Panc1 (cell line): Measurements from ENCODE around the gene USP6NL. TPM values are rescaled to one million over a fixed set of nuclear protein-coding genes. Genes with fewer than 3 reads are reported as not detected.

ENCODE experiments used
- ATAC-seq: fragments of 200-7000 bp; cut with Tn5 transposase; 2 replicates; pipeline ENCODE4 v1.9.1; 2020; ENCODE audit warnings: mild to moderate bottlenecking, moderate library complexity
- Bru-seq: library from RNA; stranded (reverse); fragments of 400-500 nt; gene quantifications from one replicate; lab custom pipeline; 2021; lab: Mats Ljungman, UMichigan
- BruChase-seq, 2 experiments: library from RNA; stranded (reverse); fragments of 400-500 nt; gene quantifications; one replicate each; lab custom pipeline; 2021; lab: Mats Ljungman, UMichigan
- BruUV-seq: library from RNA; stranded (reverse); fragments of 400-500 nt; replicated peaks from 2 replicates; lab custom pipeline; 2021; lab: Mats Ljungman, UMichigan
- CTCF ChIA-PET: fragments of 300-600 bp; sonication (Branson Sonifier 250); formaldehyde crosslinking; loops from one replicate; lab custom pipeline; 2022; ENCODE audit warnings: antibody characterized with exemption; lab: Charles Lee
- POLR2A ChIA-PET: fragments of 300-600 bp; sonication (Branson Sonifier 250); formaldehyde crosslinking; loops from one replicate; lab custom pipeline; 2022; ENCODE audit warnings: antibody characterized with exemption; lab: Charles Lee
- DNase-seq: peaks from one replicate; pipeline ENCODE4 v3.0.0-alpha.2; 2010; ENCODE audit warnings: low read depth, low spot score
- H3K27ac ChIP-seq: 2 replicates; pipeline ENCODE4 v1.5.1; 2011; ENCODE audit warnings: mild to moderate bottlenecking, low read length, inconsistent platforms
- H3K27me3 ChIP-seq: fragments of 200-500 bp; sonication (Bioruptor generic); 2 replicates; pipeline ENCODE4 v1.6.0; 2014; ENCODE audit warnings: low read length, inconsistent platforms; ENCODE audit not compliant: control insufficient read depth, insufficient read depth
- H3K36me3 ChIP-seq: fragments of 200-500 bp; sonication (Bioruptor generic); 2 replicates; pipeline ENCODE4 v1.5.1; 2014; ENCODE audit warnings: inconsistent platforms, mild to moderate bottlenecking, low read length, moderate library complexity; ENCODE audit not compliant: control insufficient read depth, insufficient read depth
- H3K4me1 ChIP-seq: 2 replicates; pipeline ENCODE4 v1.5.1; 2011; ENCODE audit warnings: inconsistent platforms, mild to moderate bottlenecking, low read length, moderate library complexity; ENCODE audit not compliant: control insufficient read depth, insufficient read depth
- H3K4me3 ChIP-seq, 2 experiments: 2 replicates each; pipeline ENCODE4 v1.5.1; 2011 to 2012; ENCODE audit warnings: low read depth in 2 of 2, low read length in 2 of 2, mild to moderate bottlenecking in 2 of 2, inconsistent platforms in 1 of 2, moderate library complexity in 1 of 2
- H3K9me3 ChIP-seq: fragments of 200-500 bp; sonication (Bioruptor generic); 2 replicates; pipeline ENCODE4 v1.5.1; 2014; ENCODE audit warnings: low read depth, mild to moderate bottlenecking, inconsistent platforms, low read length, moderate library complexity; ENCODE audit not compliant: control insufficient read depth, insufficient read depth
- POLR2AphosphoS5 ChIP-seq: IDR thresholded peaks from 2 replicates; pipeline ENCODE4 v1.6.1; 2012; ENCODE audit warnings: mild to moderate bottlenecking, low read depth, low read length, moderate library complexity
- SIN3A ChIP-seq: IDR thresholded peaks from 2 replicates; pipeline ENCODE4 v1.6.1; 2012; ENCODE audit warnings: low read depth, mild to moderate bottlenecking, low read length, moderate library complexity, borderline replicate concordance; ENCODE audit not compliant: insufficient read depth
- TCF7L2 ChIP-seq: IDR thresholded peaks from 2 replicates; pipeline ENCODE4 v1.6.1; 2011; ENCODE audit warnings: mild to moderate bottlenecking, low read depth, low read length, inconsistent platforms
- in situ Hi-C: cut with HindIII; loops from 2 replicates; pipeline ENCODE4 v1.10.0; 2016; ENCODE audit warnings: low sequenced_read_pairs, low pct_unique_long_range_greater_than_20kb
- intact Hi-C: fragments of 100-400 bp; cut with micrococcal nuclease; formaldehyde crosslinking; loops from one replicate; pipeline ENCODE4 v1.10.0; 2022; ENCODE audit not compliant: unreplicated experiment
- long read RNA-seq: library from polyadenylated mRNA; unstranded; transcript quantifications from one replicate; pipeline ENCODE4 v2.0.0, GENCODE V29; 2021; ENCODE audit not compliant: unreplicated experiment
- polyA plus RNA-seq: library from polyadenylated mRNA; unstranded; fragments of >200 nt; gene quantifications from one replicate; pipeline ENCODE4 v1.2.1, GENCODE V29; 2012; ENCODE audit warnings: missing spikeins; ENCODE audit not compliant: insufficient read length
- total RNA-seq: library from RNA; stranded (reverse); gene quantifications from one replicate; pipeline ENCODE4 v1.2.1, GENCODE V29; 2021; ENCODE audit not compliant: unreplicated experiment
- TF ChIP-seq, protein P1 (sequence below): fragments of 450-650 bp; IDR thresholded peaks from 2 replicates; pipeline ENCODE4 v1.5.1; 2017; ENCODE audit warnings: mild to moderate bottlenecking
- TF ChIP-seq, protein P2 (sequence below), 2 experiments: IDR thresholded peaks; 2 replicates each; pipeline ENCODE4 v1.6.1; 2011 to 2012; ENCODE audit warnings: low read depth in 2 of 2, control low read depth in 1 of 2, low read length in 1 of 2, mild to moderate bottlenecking in 1 of 2, moderate library complexity in 1 of 2; ENCODE audit not compliant: insufficient read depth in 1 of 2

The USP6NL gene
- total RNA-seq (13.9 TPM), Bru-seq, nascent RNA (percentile 81 among the genes with signal in this experiment), BruChase-seq, experiment 1, labeled RNA remaining after a 2-hour chase (percentile 64 among the genes with signal in this experiment), BruChase-seq, experiment 2, labeled RNA remaining after a 6-hour chase (percentile 58 among the genes with signal in this experiment)
- 7.0 TPM for polyA plus RNA-seq
- long read RNA-seq, full-length matches to known transcripts: 11 of 18 reads
- long read RNA-seq, partial matches to known transcripts: 0 of 18 reads
- long read RNA-seq, other reads (novel, unspliced or antisense): 7 of 18 reads

DNA sequence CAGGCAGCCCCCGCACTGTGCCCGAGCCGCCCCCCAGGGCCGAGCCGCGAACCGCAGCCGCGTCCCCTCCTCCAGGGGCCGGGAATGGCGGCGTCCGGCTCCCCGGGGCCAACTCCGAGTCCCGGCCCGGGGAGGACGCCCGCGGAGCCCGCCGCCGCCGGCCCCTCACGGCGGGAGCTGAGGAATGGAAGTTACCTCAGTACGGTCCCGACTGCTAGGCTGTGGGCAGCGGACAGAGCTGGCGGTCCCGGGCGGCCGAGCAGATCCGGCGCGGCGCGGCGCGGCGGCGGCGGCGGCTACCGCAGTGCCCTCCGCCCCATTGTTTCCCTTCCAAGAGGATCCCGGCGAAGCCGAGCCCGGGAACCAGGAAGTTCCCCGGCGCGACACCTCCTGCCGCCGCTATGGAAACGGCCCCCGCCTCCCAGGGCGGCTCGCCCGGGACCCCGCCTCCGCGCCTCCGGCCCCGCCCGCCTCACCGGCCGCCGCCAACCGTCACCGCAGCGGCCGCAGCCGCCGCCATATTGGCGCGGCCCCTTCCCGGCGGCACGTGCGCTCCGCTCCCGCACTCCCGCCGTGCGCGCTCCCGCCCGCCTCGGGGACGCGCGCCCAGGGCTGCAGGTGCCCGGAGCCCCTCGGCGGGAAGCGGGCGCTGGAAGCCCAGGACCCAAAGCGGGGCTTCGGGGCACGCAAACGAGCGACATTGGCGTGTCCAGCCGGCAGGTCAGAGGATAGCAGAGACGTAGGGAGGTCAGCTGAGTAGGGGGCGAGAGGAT lies at the start of gene USP6NL:
Gene USP6NL, minus strand, starts transcription at position 403 of the 773 bp plus-strand sequence. CDS start 14,016 bp downstream, outside the sequence.
- intact Hi-C loops: no loop called here
- H3K9me3 ChIP-seq: no peaks in the 10 kb centered on the region
- peak within 1 kb of the TSS; percentile 79 to 87 for H3K4me3 ChIP-seq
- no TSS peak for BruUV-seq
- ATAC-seq: peak; percentile 96
- TF ChIP-seq, protein P1, sequence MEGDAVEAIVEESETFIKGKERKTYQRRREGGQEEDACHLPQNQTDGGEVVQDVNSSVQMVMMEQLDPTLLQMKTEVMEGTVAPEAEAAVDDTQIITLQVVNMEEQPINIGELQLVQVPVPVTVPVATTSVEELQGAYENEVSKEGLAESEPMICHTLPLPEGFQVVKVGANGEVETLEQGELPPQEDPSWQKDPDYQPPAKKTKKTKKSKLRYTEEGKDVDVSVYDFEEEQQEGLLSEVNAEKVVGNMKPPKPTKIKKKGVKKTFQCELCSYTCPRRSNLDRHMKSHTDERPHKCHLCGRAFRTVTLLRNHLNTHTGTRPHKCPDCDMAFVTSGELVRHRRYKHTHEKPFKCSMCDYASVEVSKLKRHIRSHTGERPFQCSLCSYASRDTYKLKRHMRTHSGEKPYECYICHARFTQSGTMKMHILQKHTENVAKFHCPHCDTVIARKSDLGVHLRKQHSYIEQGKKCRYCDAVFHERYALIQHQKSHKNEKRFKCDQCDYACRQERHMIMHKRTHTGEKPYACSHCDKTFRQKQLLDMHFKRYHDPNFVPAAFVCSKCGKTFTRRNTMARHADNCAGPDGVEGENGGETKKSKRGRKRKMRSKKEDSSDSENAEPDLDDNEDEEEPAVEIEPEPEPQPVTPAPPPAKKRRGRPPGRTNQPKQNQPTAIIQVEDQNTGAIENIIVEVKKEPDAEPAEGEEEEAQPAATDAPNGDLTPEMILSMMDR: no peak
- TF ChIP-seq, protein P2, sequence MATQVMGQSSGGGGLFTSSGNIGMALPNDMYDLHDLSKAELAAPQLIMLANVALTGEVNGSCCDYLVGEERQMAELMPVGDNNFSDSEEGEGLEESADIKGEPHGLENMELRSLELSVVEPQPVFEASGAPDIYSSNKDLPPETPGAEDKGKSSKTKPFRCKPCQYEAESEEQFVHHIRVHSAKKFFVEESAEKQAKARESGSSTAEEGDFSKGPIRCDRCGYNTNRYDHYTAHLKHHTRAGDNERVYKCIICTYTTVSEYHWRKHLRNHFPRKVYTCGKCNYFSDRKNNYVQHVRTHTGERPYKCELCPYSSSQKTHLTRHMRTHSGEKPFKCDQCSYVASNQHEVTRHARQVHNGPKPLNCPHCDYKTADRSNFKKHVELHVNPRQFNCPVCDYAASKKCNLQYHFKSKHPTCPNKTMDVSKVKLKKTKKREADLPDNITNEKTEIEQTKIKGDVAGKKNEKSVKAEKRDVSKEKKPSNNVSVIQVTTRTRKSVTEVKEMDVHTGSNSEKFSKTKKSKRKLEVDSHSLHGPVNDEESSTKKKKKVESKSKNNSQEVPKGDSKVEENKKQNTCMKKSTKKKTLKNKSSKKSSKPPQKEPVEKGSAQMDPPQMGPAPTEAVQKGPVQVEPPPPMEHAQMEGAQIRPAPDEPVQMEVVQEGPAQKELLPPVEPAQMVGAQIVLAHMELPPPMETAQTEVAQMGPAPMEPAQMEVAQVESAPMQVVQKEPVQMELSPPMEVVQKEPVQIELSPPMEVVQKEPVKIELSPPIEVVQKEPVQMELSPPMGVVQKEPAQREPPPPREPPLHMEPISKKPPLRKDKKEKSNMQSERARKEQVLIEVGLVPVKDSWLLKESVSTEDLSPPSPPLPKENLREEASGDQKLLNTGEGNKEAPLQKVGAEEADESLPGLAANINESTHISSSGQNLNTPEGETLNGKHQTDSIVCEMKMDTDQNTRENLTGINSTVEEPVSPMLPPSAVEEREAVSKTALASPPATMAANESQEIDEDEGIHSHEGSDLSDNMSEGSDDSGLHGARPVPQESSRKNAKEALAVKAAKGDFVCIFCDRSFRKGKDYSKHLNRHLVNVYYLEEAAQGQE (IDR thresholded peaks at IDR 0.05; ENCODE audit: insufficient read depth in 1 of 2, low read depth in 2 of 2, low read length in 1 of 2): 0 out of 4 replicates have a peak, but pooled peaks of 1 of the 2 experiments have one; percentile 28
- H3K27me3 ChIP-seq: no peaks in the 10 kb centered on the region
- H3K36me3 ChIP-seq: peaks cover 8% of the 10 kb centered on the region
- in situ Hi-C loops: no loop called here
- H3K4me1 ChIP-seq: peaks cover 22% of the 10 kb centered on the region
- ChIA-PET CTCF (no interaction called here), POLR2A (no interaction called here)
- peak within 1 kb of the TSS; percentile 83 for H3K27ac ChIP-seq
- DNase-seq: no peak

DNA sequence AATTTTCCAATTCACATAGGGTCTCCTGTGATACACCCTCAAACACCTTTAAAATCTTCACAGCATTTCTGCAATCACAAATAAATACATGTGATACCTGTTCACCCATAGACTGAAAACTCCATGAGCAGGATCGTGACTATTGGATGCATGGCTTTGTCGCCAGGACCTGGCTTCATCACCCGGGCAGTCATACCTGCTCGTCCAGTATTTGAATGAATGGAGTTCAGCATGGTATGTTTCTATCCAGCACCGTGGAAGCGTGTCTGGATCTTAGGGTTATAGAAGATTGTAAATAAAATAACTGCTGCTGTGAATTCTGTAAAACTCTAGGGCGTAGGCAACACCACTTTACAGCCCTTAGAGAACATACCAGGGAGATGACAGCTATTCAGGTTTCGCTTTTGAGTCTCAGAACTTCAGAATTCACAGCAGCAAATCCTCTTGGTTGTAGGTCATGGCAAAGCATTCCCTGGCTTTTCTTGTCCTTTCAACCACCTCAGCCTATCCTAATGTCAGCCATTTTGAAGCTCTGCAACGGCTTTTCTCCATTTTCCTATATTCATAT lies 47.4 kb upstream of the USP6NL start:
- BruUV-seq: no TSS peak
- in situ Hi-C loops: no loop called here

More for the DNA sequence above, 47.4 kb upstream of the USP6NL start:
- no peaks in the 10 kb centered on the region for H3K36me3 ChIP-seq
- intact Hi-C loops: no loop called here
- TF ChIP-seq TCF7L2: no peak
- TF ChIP-seq, protein P2 (IDR thresholded peaks at IDR 0.05; ENCODE audit: insufficient read depth in 1 of 2, low read depth in 2 of 2, low read length in 1 of 2): no peak
- no peak for TF ChIP-seq SIN3A
- no peak for TF ChIP-seq POLR2AphosphoS5
- TF ChIP-seq, protein P1: no peak
- DNase-seq: no peak
- H3K27me3 ChIP-seq: no peaks in the 10 kb centered on the region
- no peak for ATAC-seq
- no peaks in the 10 kb centered on the region for H3K9me3 ChIP-seq
- no peaks in the 10 kb centered on the region for H3K4me1 ChIP-seq
- H3K27ac ChIP-seq: no peak overlapping the region
- H3K4me3 ChIP-seq: no peak overlapping the region
- ChIA-PET POLR2A (no interaction called here), CTCF (no interaction called here)
